ENCODE measurements around the gene HS3ST3B1.

DNA sequence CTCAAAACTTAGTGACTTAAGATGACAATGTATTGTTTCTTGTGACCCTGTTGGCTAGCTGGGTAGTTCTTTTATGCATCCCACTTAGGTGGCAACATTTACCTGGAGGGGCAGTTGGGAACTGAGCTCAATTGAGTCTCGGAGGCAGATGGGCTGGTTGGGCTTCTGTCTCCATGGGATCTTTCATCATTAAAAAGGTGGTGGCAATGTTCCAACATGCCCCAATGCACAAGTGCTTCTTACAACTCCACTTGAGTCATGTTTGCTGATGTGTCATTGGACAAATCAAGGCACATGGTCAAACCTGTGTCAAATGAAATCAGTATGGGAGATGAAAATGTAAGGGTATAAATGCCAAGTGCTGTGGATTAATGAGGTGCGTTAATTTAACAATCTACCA lies 11.7 kb upstream of the HS3ST3B1 start:
- TF ChIP-seq, protein P1, sequence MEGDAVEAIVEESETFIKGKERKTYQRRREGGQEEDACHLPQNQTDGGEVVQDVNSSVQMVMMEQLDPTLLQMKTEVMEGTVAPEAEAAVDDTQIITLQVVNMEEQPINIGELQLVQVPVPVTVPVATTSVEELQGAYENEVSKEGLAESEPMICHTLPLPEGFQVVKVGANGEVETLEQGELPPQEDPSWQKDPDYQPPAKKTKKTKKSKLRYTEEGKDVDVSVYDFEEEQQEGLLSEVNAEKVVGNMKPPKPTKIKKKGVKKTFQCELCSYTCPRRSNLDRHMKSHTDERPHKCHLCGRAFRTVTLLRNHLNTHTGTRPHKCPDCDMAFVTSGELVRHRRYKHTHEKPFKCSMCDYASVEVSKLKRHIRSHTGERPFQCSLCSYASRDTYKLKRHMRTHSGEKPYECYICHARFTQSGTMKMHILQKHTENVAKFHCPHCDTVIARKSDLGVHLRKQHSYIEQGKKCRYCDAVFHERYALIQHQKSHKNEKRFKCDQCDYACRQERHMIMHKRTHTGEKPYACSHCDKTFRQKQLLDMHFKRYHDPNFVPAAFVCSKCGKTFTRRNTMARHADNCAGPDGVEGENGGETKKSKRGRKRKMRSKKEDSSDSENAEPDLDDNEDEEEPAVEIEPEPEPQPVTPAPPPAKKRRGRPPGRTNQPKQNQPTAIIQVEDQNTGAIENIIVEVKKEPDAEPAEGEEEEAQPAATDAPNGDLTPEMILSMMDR (conservative IDR thresholded peaks at IDR 0.05): no peak
- TF ChIP-seq ZFX (IDR thresholded peaks at IDR 0.05): no peak

All from C4-2B (cell line).